GM23338 (cell line): ENCODE data around the gene EXOC5. TPM values are rescaled to one million over a fixed set of nuclear protein-coding genes. Genes with fewer than 3 reads are reported as not detected.

Experiments
- ATAC-seq: fragments of 200-7000 bp; cut with Tn5 transposase; 3 replicates; pipeline ENCODE4 v1.9.1; 2020
- DNase-seq: peaks from one replicate; pipeline ENCODE4 v3.0.0-alpha.2; 2015; ENCODE audit warnings: low spot score
- H2AFZ ChIP-seq: fragments of 200-600 bp; sonication (generic); 2 replicates; pipeline ENCODE4 v1.8.0; 2016; ENCODE audit warnings: antibody characterized with exemption, mild to moderate bottlenecking, moderate library complexity
- H3F3A ChIP-seq: fragments of 200-600 bp; sonication (generic); replicated peaks from 2 replicates; pipeline ENCODE4 v1.8.0; 2017; ENCODE audit warnings: antibody characterized with exemption, mixed run types, low read depth
- H3K27ac ChIP-seq: fragments of 200-600 bp; sonication (generic); 2 replicates; pipeline ENCODE4 v1.6.1; 2016; ENCODE audit warnings: low read depth
- H3K27me3 ChIP-seq: fragments of 200-600 bp; sonication (generic); 2 replicates; pipeline ENCODE4 v1.8.0; 2016; ENCODE audit warnings: mild to moderate bottlenecking, mixed run types, moderate library complexity; ENCODE audit not compliant: insufficient read depth
- H3K36me3 ChIP-seq: fragments of 200-600 bp; sonication (generic); 2 replicates; pipeline ENCODE4 v1.8.0; 2016; ENCODE audit warnings: mild to moderate bottlenecking; ENCODE audit not compliant: insufficient read depth
- H3K4me1 ChIP-seq: fragments of 200-600 bp; sonication (generic); 2 replicates; pipeline ENCODE4 v1.8.0; 2016; ENCODE audit warnings: mild to moderate bottlenecking, moderate library complexity; ENCODE audit not compliant: insufficient read depth
- H3K4me2 ChIP-seq: fragments of 200-600 bp; sonication (generic); 2 replicates; pipeline ENCODE4 v1.7.1; 2017; ENCODE audit warnings: mixed run types
- H3K4me3 ChIP-seq: fragments of 200-600 bp; sonication (generic); 2 replicates; pipeline ENCODE4 v1.6.1; 2016; ENCODE audit warnings: mixed run types
- H3K79me2 ChIP-seq: fragments of 200-600 bp; sonication (generic); replicated peaks from 2 replicates; pipeline ENCODE4 v1.8.0; 2017; ENCODE audit warnings: mild to moderate bottlenecking; ENCODE audit not compliant: insufficient read depth
- H3K9me2 ChIP-seq: fragments of 200-600 bp; sonication (generic); 2 replicates; pipeline ENCODE4 v1.8.0; 2017; ENCODE audit not compliant: insufficient read depth
- H4K20me1 ChIP-seq: fragments of 200-600 bp; sonication (generic); replicated peaks from 2 replicates; pipeline ENCODE4 v1.8.0; 2017; ENCODE audit warnings: mild to moderate bottlenecking; ENCODE audit not compliant: insufficient read depth
- H3K27ac Mint-ChIP-seq: 2 replicates; pipeline ENCODE4 v1.8.0; 2020; ENCODE audit warnings: inconsistent platforms, mild to moderate bottlenecking, moderate library complexity, mixed read lengths
- H3K27me3 Mint-ChIP-seq: 3 replicates; pipeline ENCODE4 v1.8.0; 2022; ENCODE audit warnings: low read depth, mild to moderate bottlenecking, moderate library complexity, mixed read lengths, inconsistent platforms; ENCODE audit not compliant: insufficient read depth, poor library complexity
- H3K36me3 Mint-ChIP-seq: 3 replicates; pipeline ENCODE4 v1.8.0; 2021; ENCODE audit warnings: low read depth, mild to moderate bottlenecking, inconsistent platforms, moderate library complexity, mixed read lengths
- H3K4me1 Mint-ChIP-seq: 3 replicates; pipeline ENCODE4 v1.8.0; 2020; ENCODE audit warnings: mild to moderate bottlenecking, inconsistent platforms, mixed read lengths
- H3K4me3 Mint-ChIP-seq: 3 replicates; pipeline ENCODE4 v1.8.0; 2021; ENCODE audit warnings: moderate library complexity, mild to moderate bottlenecking, inconsistent platforms, mixed read lengths
- H3K9me3 Mint-ChIP-seq: 3 replicates; pipeline ENCODE4 v1.8.0; 2020; ENCODE audit warnings: moderate library complexity, mild to moderate bottlenecking, inconsistent platforms, mixed read lengths
- CREB1 ChIP-seq: fragments of 250-450 bp; sonication (Bioruptor Pico); IDR thresholded peaks from 2 replicates; pipeline ENCODE4 v1.5.0; 2020; ENCODE audit warnings: low read depth, mild to moderate bottlenecking, moderate library complexity
- EZH2phosphoT487 ChIP-seq: fragments of 200-600 bp; sonication (generic); IDR thresholded peaks from one replicate; pipeline ENCODE4 v1.8.1; 2018; ENCODE audit warnings: antibody characterized with exemption; ENCODE audit not compliant: unreplicated experiment
- POLR2AphosphoS5 ChIP-seq: IDR thresholded peaks from 2 replicates; pipeline ENCODE4 v1.6.1; 2016; ENCODE audit warnings: antibody characterized with exemption, low read depth
- polyA plus RNA-seq: library from polyadenylated mRNA; unstranded; fragments of >200 nt; fragmentation: Nextera tagmentation; extraction: Ambion mirVana; gene quantifications from 2 replicates; pipeline ENCODE4 v1.2.1, GENCODE V29; 2016
- total RNA-seq: library from RNA; depleted of rRNA; stranded (reverse); fragments of >200 nt; shearing (Covaris generic); gene quantifications from 2 replicates; pipeline ENCODE4 v1.2.3, GENCODE V29; 2014
- TF ChIP-seq, protein P1 (sequence below): fragments of 250-450 bp; sonication (Bioruptor Pico); IDR thresholded peaks from 2 replicates; pipeline ENCODE4 v1.5.0; 2020; ENCODE audit warnings: mild to moderate bottlenecking, moderate library complexity
- TF ChIP-seq, protein P2 (sequence below): IDR thresholded peaks from one replicate; pipeline ENCODE4 v1.6.1; 2018; ENCODE audit warnings: antibody characterized with exemption; ENCODE audit not compliant: unreplicated experiment

EXOC5 gene
- total and polyA plus RNA-seq, 2 experiments from 2014 or later = 26.4 to 55.9 TPM

DNA sequence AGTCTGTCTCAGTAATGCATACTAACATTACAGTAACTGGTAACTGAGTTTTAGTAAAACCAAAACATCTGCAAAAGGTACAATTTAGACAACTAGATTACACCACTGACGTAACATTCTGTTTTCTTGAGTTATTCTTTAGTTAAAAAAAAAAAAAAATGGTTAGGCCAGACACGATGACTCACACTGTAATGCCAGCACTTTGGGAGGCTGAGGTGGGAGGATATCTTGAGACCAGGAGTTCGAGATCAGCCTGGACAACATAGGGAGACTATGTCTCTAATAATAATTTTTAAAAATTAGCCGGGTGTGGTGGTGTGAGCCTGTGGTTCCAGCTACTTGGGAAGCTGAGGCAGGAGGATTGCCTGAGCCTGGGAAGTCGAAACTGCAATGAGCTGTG is 34.2 kb upstream of the EXOC5 start (continued):
- TF ChIP-seq, protein P1, sequence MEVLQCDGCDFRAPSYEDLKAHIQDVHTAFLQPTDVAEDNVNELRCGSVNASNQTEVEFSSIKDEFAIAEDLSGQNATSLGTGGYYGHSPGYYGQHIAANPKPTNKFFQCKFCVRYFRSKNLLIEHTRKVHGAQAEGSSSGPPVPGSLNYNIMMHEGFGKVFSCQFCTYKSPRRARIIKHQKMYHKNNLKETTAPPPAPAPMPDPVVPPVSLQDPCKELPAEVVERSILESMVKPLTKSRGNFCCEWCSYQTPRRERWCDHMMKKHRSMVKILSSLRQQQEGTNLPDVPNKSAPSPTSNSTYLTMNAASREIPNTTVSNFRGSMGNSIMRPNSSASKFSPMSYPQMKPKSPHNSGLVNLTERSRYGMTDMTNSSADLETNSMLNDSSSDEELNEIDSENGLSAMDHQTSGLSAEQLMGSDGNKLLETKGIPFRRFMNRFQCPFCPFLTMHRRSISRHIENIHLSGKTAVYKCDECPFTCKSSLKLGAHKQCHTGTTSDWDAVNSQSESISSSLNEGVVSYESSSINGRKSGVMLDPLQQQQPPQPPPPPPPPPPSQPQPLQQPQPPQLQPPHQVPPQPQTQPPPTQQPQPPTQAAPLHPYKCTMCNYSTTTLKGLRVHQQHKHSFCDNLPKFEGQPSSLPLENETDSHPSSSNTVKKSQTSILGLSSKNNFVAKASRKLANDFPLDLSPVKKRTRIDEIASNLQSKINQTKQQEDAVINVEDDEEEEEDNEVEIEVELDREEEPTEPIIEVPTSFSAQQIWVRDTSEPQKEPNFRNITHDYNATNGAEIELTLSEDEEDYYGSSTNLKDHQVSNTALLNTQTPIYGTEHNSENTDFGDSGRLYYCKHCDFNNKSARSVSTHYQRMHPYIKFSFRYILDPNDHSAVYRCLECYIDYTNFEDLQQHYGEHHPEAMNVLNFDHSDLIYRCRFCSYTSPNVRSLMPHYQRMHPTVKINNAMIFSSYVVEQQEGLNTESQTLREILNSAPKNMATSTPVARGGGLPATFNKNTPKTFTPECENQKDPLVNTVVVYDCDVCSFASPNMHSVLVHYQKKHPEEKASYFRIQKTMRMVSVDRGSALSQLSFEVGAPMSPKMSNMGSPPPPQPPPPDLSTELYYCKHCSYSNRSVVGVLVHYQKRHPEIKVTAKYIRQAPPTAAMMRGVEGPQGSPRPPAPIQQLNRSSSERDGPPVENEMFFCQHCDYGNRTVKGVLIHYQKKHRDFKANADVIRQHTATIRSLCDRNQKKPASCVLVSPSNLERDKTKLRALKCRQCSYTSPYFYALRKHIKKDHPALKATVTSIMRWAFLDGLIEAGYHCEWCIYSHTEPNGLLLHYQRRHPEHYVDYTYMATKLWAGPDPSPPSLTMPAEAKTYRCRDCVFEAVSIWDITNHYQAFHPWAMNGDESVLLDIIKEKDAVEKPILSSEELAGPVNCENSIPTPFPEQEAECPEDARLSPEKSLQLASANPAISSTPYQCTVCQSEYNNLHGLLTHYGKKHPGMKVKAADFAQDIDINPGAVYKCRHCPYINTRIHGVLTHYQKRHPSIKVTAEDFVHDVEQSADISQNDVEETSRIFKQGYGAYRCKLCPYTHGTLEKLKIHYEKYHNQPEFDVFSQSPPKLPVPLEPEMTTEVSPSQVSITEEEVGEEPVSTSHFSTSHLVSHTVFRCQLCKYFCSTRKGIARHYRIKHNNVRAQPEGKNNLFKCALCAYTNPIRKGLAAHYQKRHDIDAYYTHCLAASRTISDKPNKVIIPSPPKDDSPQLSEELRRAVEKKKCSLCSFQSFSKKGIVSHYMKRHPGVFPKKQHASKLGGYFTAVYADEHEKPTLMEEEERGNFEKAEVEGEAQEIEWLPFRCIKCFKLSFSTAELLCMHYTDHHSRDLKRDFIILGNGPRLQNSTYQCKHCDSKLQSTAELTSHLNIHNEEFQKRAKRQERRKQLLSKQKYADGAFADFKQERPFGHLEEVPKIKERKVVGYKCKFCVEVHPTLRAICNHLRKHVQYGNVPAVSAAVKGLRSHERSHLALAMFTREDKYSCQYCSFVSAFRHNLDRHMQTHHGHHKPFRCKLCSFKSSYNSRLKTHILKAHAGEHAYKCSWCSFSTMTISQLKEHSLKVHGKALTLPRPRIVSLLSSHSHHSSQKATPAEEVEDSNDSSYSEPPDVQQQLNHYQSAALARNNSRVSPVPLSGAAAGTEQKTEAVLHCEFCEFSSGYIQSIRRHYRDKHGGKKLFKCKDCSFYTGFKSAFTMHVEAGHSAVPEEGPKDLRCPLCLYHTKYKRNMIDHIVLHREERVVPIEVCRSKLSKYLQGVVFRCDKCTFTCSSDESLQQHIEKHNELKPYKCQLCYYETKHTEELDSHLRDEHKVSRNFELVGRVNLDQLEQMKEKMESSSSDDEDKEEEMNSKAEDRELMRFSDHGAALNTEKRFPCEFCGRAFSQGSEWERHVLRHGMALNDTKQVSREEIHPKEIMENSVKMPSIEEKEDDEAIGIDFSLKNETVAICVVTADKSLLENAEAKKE (CRISPR knock-in tag) = no peak
- no peak for TF ChIP-seq CREB1 (CRISPR knock-in tag)
- TF ChIP-seq, protein P2, sequence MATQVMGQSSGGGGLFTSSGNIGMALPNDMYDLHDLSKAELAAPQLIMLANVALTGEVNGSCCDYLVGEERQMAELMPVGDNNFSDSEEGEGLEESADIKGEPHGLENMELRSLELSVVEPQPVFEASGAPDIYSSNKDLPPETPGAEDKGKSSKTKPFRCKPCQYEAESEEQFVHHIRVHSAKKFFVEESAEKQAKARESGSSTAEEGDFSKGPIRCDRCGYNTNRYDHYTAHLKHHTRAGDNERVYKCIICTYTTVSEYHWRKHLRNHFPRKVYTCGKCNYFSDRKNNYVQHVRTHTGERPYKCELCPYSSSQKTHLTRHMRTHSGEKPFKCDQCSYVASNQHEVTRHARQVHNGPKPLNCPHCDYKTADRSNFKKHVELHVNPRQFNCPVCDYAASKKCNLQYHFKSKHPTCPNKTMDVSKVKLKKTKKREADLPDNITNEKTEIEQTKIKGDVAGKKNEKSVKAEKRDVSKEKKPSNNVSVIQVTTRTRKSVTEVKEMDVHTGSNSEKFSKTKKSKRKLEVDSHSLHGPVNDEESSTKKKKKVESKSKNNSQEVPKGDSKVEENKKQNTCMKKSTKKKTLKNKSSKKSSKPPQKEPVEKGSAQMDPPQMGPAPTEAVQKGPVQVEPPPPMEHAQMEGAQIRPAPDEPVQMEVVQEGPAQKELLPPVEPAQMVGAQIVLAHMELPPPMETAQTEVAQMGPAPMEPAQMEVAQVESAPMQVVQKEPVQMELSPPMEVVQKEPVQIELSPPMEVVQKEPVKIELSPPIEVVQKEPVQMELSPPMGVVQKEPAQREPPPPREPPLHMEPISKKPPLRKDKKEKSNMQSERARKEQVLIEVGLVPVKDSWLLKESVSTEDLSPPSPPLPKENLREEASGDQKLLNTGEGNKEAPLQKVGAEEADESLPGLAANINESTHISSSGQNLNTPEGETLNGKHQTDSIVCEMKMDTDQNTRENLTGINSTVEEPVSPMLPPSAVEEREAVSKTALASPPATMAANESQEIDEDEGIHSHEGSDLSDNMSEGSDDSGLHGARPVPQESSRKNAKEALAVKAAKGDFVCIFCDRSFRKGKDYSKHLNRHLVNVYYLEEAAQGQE = no peak
- TF ChIP-seq EZH2phosphoT487 = no peak
- TF ChIP-seq POLR2AphosphoS5 = no peak

DNA sequence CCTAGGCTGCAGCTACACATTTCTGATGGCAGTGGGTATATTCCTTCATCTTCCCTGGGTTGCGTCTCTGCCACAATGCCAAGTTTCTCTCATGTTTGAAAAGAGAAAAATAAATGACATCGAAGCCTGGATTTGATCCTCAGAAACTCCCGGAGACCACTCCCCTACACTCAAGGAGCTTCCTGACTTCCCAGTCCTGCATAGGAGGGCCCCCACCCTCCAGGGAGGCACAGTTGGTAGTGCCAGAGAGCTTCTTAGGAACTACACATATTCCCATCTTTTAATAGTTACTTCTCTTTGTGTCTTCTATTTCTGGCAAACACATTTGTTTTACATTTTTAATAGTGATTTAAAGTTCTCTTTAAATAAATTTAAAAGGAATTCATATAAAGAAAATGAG is 30.8 kb upstream of the EXOC5 start:
- H3K36me3 Mint-ChIP-seq = no peaks in the 10 kb centered on the region
- H3K4me1 Mint-ChIP-seq = peaks cover 8% of the 10 kb centered on the region; the same call in 2 of the 3 replicates
- H3K27ac Mint-ChIP-seq = no peak overlapping the region
- Histone ChIP-seq H3K4me2 (no peak overlapping the region), H4K20me1 (no peaks in the 10 kb centered on the region), H3F3A (no peaks in the 10 kb centered on the region), H2AFZ (no peak overlapping the region), H3K4me3 (no peak overlapping the region), H3K27me3 (no peaks in the 10 kb centered on the region), H3K27ac (no peak overlapping the region), H3K9me2 (no peaks in the 10 kb centered on the region), H3K79me2 (no peaks in the 10 kb centered on the region), H3K36me3 (no peaks in the 10 kb centered on the region), H3K4me1 (no peaks in the 10 kb centered on the region; the same call in 1 of the 2 replicates)
- no peak overlapping the region for H3K4me3 Mint-ChIP-seq
- peak; percentile 18 for DNase-seq
- TF ChIP-seq EZH2phosphoT487 = no peak
- TF ChIP-seq POLR2AphosphoS5 = no peak
- peak; percentile 57 for ATAC-seq
- H3K9me3 Mint-ChIP-seq = no peaks in the 10 kb centered on the region
- H3K27me3 Mint-ChIP-seq = peaks cover 3% of the 10 kb centered on the region
